Liver (tissue), 9 donors: ENCODE measurements around the gene CPA2. TPM values are rescaled to one million over a fixed set of nuclear protein-coding genes. Genes with fewer than 3 reads are reported as not detected.

Source experiments
- DNase-seq: peaks from one replicate; pipeline ENCODE4 v3.0.0-alpha.2; 2017; ENCODE audit warnings: low spot score
- H3K27ac ChIP-seq, 2 donors: one replicate each; pipeline ENCODE4 v1.7.0; 2013; ENCODE audit warnings: inconsistent platforms in 2 of 2, low read length in 2 of 2, control low read depth in 1 of 2, low read depth in 1 of 2, mild to moderate bottlenecking in 1 of 2
- H3K27me3 ChIP-seq, 4 donors: one replicate each; pipeline versions ENCODE4 v1.6.1 to v1.7.0; 2013; ENCODE audit warnings: low read length in 3 of 4, inconsistent platforms in 1 of 4, mild to moderate bottlenecking in 1 of 4, moderate library complexity in 1 of 4; ENCODE audit not compliant: control insufficient read depth in 4 of 4, insufficient read depth in 4 of 4
- H3K36me3 ChIP-seq, 4 donors: one replicate each; pipeline versions ENCODE4 v1.6.1 to v1.7.0; 2013; ENCODE audit warnings: low read length in 3 of 4, mild to moderate bottlenecking in 3 of 4, low read depth in 1 of 4, moderate library complexity in 1 of 4; ENCODE audit not compliant: control insufficient read depth in 4 of 4, insufficient read depth in 3 of 4
- H3K4me1 ChIP-seq, 4 donors: one replicate each; pipeline versions ENCODE4 v1.6.1 to v1.7.0; 2013; ENCODE audit warnings: low read length in 3 of 4, mild to moderate bottlenecking in 3 of 4, moderate library complexity in 1 of 4; ENCODE audit not compliant: control insufficient read depth in 4 of 4, insufficient read depth in 4 of 4
- H3K4me3 ChIP-seq, 3 donors: one replicate each; pipeline versions ENCODE4 v1.6.1 to v1.7.0; 2013; ENCODE audit warnings: low read length in 3 of 3, control low read depth in 1 of 3, low read depth in 1 of 3, mild to moderate bottlenecking in 1 of 3
- H3K9ac ChIP-seq, 2 donors: one replicate each; pipeline ENCODE4 v1.7.0; 2013; ENCODE audit warnings: low read length in 2 of 2, mild to moderate bottlenecking in 2 of 2, moderate library complexity in 2 of 2, control low read depth in 1 of 2, low read depth in 1 of 2
- H3K9me3 ChIP-seq, 4 donors: one replicate each; pipeline versions ENCODE4 v1.6.1 to v1.7.0; 2013; ENCODE audit warnings: low read length in 3 of 4; ENCODE audit not compliant: control insufficient read depth in 4 of 4
- ATF3 ChIP-seq: IDR thresholded peaks from 2 replicates; pipeline ENCODE4 v1.6.1; 2016; ENCODE audit warnings: antibody characterized with exemption
- CTCF ChIP-seq: fragments of 150-350 bp; IDR thresholded peaks from 2 replicates; pipeline ENCODE4 v1.5.1; 2017; ENCODE audit warnings: improper control_type of control experiment, low read depth, low read length; ENCODE audit not compliant: missing input control
- EGR1 ChIP-seq, 2 donors: IDR thresholded peaks; 2 replicates each; pipeline ENCODE4 v1.6.1; 2016 to 2018; ENCODE audit warnings: antibody characterized with exemption in 2 of 2, low read depth in 2 of 2
- FOXA1 ChIP-seq: IDR thresholded peaks from 2 replicates; pipeline ENCODE4 v1.6.1; 2016; ENCODE audit warnings: antibody characterized with exemption
- FOXA2 ChIP-seq: IDR thresholded peaks from 2 replicates; pipeline ENCODE4 v1.6.1; 2016; ENCODE audit warnings: antibody characterized with exemption
- HNF4A ChIP-seq, 2 donors: conservative IDR thresholded peaks; 2 replicates each; pipeline ENCODE4 v1.6.1; 2016; ENCODE audit warnings: antibody characterized with exemption in 2 of 2, mild to moderate bottlenecking in 2 of 2
- HNF4G ChIP-seq: IDR thresholded peaks from 2 replicates; pipeline ENCODE4 v1.6.1; 2016; ENCODE audit warnings: antibody characterized with exemption
- JUND ChIP-seq, 2 donors: IDR thresholded peaks; 2 replicates each; pipeline ENCODE4 v1.6.1; 2016; ENCODE audit warnings: antibody characterized with exemption in 2 of 2
- MAX ChIP-seq: IDR thresholded peaks from 2 replicates; pipeline ENCODE4 v1.6.1; 2016; ENCODE audit warnings: antibody characterized with exemption
- RAD21 ChIP-seq, 2 donors: IDR thresholded peaks; 2 replicates each; pipeline ENCODE4 v1.6.1; 2016; ENCODE audit warnings: antibody characterized with exemption in 2 of 2, mild to moderate bottlenecking in 2 of 2
- REST ChIP-seq: IDR thresholded peaks from 2 replicates; pipeline ENCODE4 v1.6.1; 2016; ENCODE audit warnings: antibody characterized with exemption, mild to moderate bottlenecking
- RXRA ChIP-seq, 2 donors: IDR thresholded peaks; 2 replicates each; pipeline ENCODE4 v1.6.1; 2017 to 2018; ENCODE audit warnings: antibody characterized with exemption in 2 of 2, mild to moderate bottlenecking in 1 of 2
- TAF1 ChIP-seq: conservative IDR thresholded peaks from 2 replicates; pipeline ENCODE4 v1.6.1; 2016; ENCODE audit warnings: antibody characterized with exemption, mild to moderate bottlenecking
- YY1 ChIP-seq: IDR thresholded peaks from 2 replicates; pipeline ENCODE4 v1.6.1; 2016; ENCODE audit warnings: antibody characterized with exemption, mild to moderate bottlenecking
- ZBTB33 ChIP-seq: IDR thresholded peaks from 2 replicates; pipeline ENCODE4 v1.6.1; 2016; ENCODE audit warnings: antibody characterized with exemption
- WGBS: extraction: QIAGEN DNeasy Blood & Tissue Kit; methylation state at CpG from one replicate; pipeline ENCODE4 v1.1.7; 2013; 5-methylcytosine and 5-hydroxymethylcytosine counted together
- polyA plus RNA-seq, 2 donors: library from polyadenylated mRNA; stranded (reverse) in 1 of 2; unstranded in 1 of 2; fragments of 200-250 nt in 1 of 2; fragments of >200 nt in 1 of 2; fragmentation: Nextera tagmentation in 1 of 2; extraction: Ambion mirVana in 1 of 2; gene quantifications; one replicate each; pipeline versions ENCODE4 v1.2.1 to v1.2.3, GENCODE V29; 2013 to 2015
- total RNA-seq, 2 donors: library from RNA; depleted of rRNA; stranded (reverse); fragments of >200 nt; gene quantifications; one replicate each; pipeline ENCODE4 v1.2.3, GENCODE V29; 2014
- donor health status: healthy.
- donor health status: healthy.
- donor health status: healthy.
- donor health status: healthy.
- donor health status: healthy.

CPA2 gene
- total and polyA plus RNA-seq, 4 donors = not detected

GRCh38 chr7:130226333-130226732, 40.3 kb upstream of the CPA2 start:
- Histone ChIP-seq H3K9ac (no peak overlapping the region), H3K27ac (no peak overlapping the region), H3K9me3 (no peaks in the 10 kb centered on the region), H3K4me1 (no peaks in the 10 kb centered on the region), H3K4me3 (no peak overlapping the region), H3K36me3 (no peaks in the 10 kb centered on the region), H3K27me3 (no peaks in the 10 kb centered on the region)
- 94% methylated on average over 1 of the region's 1 CpG for WGBS
- DNase-seq = no peak
- TF ChIP-seq ATF3 (no peak), TAF1 (no peak), RXRA (IDR thresholded peaks at IDR 0.05) (no peak)

GRCh38 chr7:130227883-130228575, 38.6 kb upstream of the CPA2 start:
- no peaks in the 10 kb centered on the region for H3K27me3 ChIP-seq
- TF ChIP-seq FOXA1 (no peak), CTCF (no peak)
- H3K9ac ChIP-seq = no peak overlapping the region
- H3K36me3 ChIP-seq = no peaks in the 10 kb centered on the region
- H3K27ac ChIP-seq = no peak overlapping the region
- no peak overlapping the region for H3K4me3 ChIP-seq
- DNase-seq = no peak
- 70% methylated on average over 1 of the region's 1 CpG for WGBS
- H3K4me1 ChIP-seq = no peaks in the 10 kb centered on the region
- H3K9me3 ChIP-seq = no peaks in the 10 kb centered on the region

- TF ChIP-seq FOXA2 (no peak), ZBTB33 (no peak), JUND (IDR thresholded peaks at IDR 0.05) (no peak), REST (no peak), CTCF (no peak), TAF1 (no peak), MAX (no peak), YY1 (no peak), RXRA (IDR thresholded peaks at IDR 0.05) (no peak), HNF4A (conservative IDR thresholded peaks at IDR 0.05) (no peak), FOXA1 (no peak), RAD21 (IDR thresholded peaks at IDR 0.05) (no peak), EGR1 (IDR thresholded peaks at IDR 0.05; ENCODE audit: low read depth in 2 of 2) (no peak), ATF3 (no peak), HNF4G (no peak)
- 86% methylated on average over 7 of the region's 7 CpGs for WGBS
- H3K36me3 ChIP-seq = no peaks in the 10 kb centered on the region
Observed at GRCh38 chr7:130228840-130229502, 37.7 kb upstream of the CPA2 start.

More at GRCh38 chr7:130228840-130229502, 37.7 kb upstream of the CPA2 start:
- H3K9me3 ChIP-seq = no peaks in the 10 kb centered on the region
- no peaks in the 10 kb centered on the region for H3K27me3 ChIP-seq
- H3K4me1 ChIP-seq = no peaks in the 10 kb centered on the region
- no peak overlapping the region for H3K9ac ChIP-seq
- DNase-seq = no peak
- H3K4me3 ChIP-seq = no peak overlapping the region
- no peak overlapping the region for H3K27ac ChIP-seq
